HepG2 (cell line): ENCODE results near the gene NPC2. TPM values are rescaled to one million over a fixed set of nuclear protein-coding genes. Genes with fewer than 3 reads are reported as not detected.

Experiments
- ATAC-seq: fragments of 200-7000 bp; cut with Tn5 transposase; 3 replicates; pipeline ENCODE4 v1.9.1; 2020; ENCODE audit warnings: mild to moderate bottlenecking, moderate library complexity
- BruUV-seq: library from RNA; stranded (reverse); fragments of 400-500 nt; replicated peaks from 2 replicates; lab custom pipeline; 2021; lab: Mats Ljungman, UMichigan
- CTCF ChIA-PET: fragments of 300-600 bp; formaldehyde crosslinking; extraction: SDS; loops from one replicate; lab custom pipeline; 2021; ENCODE audit warnings: low total read pairs, inconsistent platforms, low intra/inter-chr PET ratio; lab: Yijun Ruan, JAX
- POLR2A ChIA-PET: fragments of 350-600 bp; sonication (Branson Sonifier 250); formaldehyde crosslinking; loops from one replicate; lab custom pipeline; 2020; ENCODE audit warnings: antibody characterized with exemption, inconsistent platforms; lab: Yijun Ruan, JAX
- DNase-seq: peaks from one replicate; pipeline ENCODE4 v3.0.0-alpha.2; 2015; ENCODE audit warnings: low spot score
- FAIRE-seq: peaks from 3 replicates; lab custom pipeline; 2011; peaks lifted over from hg19 to GRCh38; lab: Jason Lieb, UNC
- H2AFZ ChIP-seq: one replicate; pipeline ENCODE4 v1.6.1; 2011; ENCODE audit warnings: low read length, inconsistent platforms
- H3K27ac ChIP-seq: fragments of 300-600 bp; 3 replicates; pipeline ENCODE4 v1.8.0; 2011; ENCODE audit warnings: mixed run types, mild to moderate bottlenecking, mixed read lengths, low read length, inconsistent platforms; ENCODE audit not compliant: insufficient read depth; ENCODE audit errors: extremely low read length
- H3K27me3 ChIP-seq, 2 experiments: fragments of 200-600 bp in 1 of 2; 2 replicates in 1 of 2; 3 replicates in 1 of 2; pipeline versions ENCODE4 v1.6.0 to v1.8.0; 2011; ENCODE audit warnings: low read length in 2 of 2, mild to moderate bottlenecking in 2 of 2, moderate library complexity in 2 of 2, inconsistent platforms in 1 of 2; ENCODE audit not compliant: insufficient read depth in 2 of 2, control insufficient read depth in 1 of 2
- H3K36me3 ChIP-seq, 2 experiments: fragments of 200-600 bp in 1 of 2; replicated peaks in 1 of 2; 2 replicates in 1 of 2; 3 replicates in 1 of 2; pipeline versions ENCODE4 v1.5.1 to v1.8.0; 2011; ENCODE audit warnings: low read length in 2 of 2, inconsistent platforms in 1 of 2; ENCODE audit not compliant: insufficient read depth in 2 of 2, control insufficient read depth in 1 of 2
- H3K4me1 ChIP-seq: 2 replicates; pipeline ENCODE4 v1.5.1; 2012; ENCODE audit warnings: low read length, inconsistent platforms; ENCODE audit not compliant: insufficient read depth
- H3K4me2 ChIP-seq: 2 replicates; pipeline ENCODE4 v1.6.0; 2011; ENCODE audit warnings: low read depth, low read length, inconsistent platforms
- H3K4me3 ChIP-seq, 3 experiments: fragments of 200-600 bp in 1 of 3; sonication (generic), shearing (Covaris generic) in 1 of 3; replicated peaks in 1 of 3; 2 replicates each; pipeline ENCODE4 v1.5.1; 2011 to 2016; ENCODE audit warnings: low read length in 3 of 3, inconsistent platforms in 2 of 3, low read depth in 2 of 3, mild to moderate bottlenecking in 2 of 3, control low read depth in 1 of 3, mixed read lengths in 1 of 3; ENCODE audit not compliant: insufficient read depth in 1 of 3
- H3K79me2 ChIP-seq: one replicate; pipeline ENCODE4 v1.6.1; 2011; ENCODE audit warnings: low read length, inconsistent platforms; ENCODE audit not compliant: insufficient read depth
- H3K9ac ChIP-seq: 2 replicates; pipeline ENCODE4 v1.6.0; 2011; ENCODE audit warnings: mild to moderate bottlenecking, low read depth, low read length, inconsistent platforms; ENCODE audit not compliant: insufficient read depth
- H3K9me3 ChIP-seq: 2 replicates; pipeline ENCODE4 v1.5.1; 2012; ENCODE audit warnings: mild to moderate bottlenecking, low read length
- H4K20me1 ChIP-seq: 2 replicates; pipeline ENCODE4 v1.6.0; 2011; ENCODE audit warnings: inconsistent platforms, mild to moderate bottlenecking, low read length, moderate library complexity; ENCODE audit not compliant: insufficient read depth
- GPN1 ChIP-seq: sonication (generic); formaldehyde crosslinking; IDR thresholded peaks from 2 replicates; pipeline ENCODE4 v1.5.1; 2020; ENCODE audit warnings: missing genetic modification reagents, borderline replicate concordance
- HDAC2 ChIP-seq: sonication (generic); formaldehyde crosslinking; IDR thresholded peaks from 2 replicates; pipeline ENCODE4 v1.4.0; 2020; ENCODE audit warnings: missing genetic modification reagents
- IKZF1 ChIP-seq: fragments of 450-650 bp; IDR thresholded peaks from 2 replicates; pipeline ENCODE4 v1.7.1; 2016
- MNT ChIP-seq: fragments of 450-650 bp; IDR thresholded peaks from 2 replicates; pipeline ENCODE4 v1.6.1; 2016
- NAIF1 ChIP-seq: sonication (generic); formaldehyde crosslinking; IDR thresholded peaks from 2 replicates; pipeline ENCODE4 v1.5.0; 2020; ENCODE audit warnings: mild to moderate bottlenecking, missing genetic modification reagents, borderline replicate concordance
- NFYB ChIP-seq: sonication (generic); formaldehyde crosslinking; IDR thresholded peaks from 2 replicates; pipeline ENCODE4 v1.4.0; 2020; ENCODE audit warnings: missing genetic modification reagents
- NR0B2 ChIP-seq: sonication (generic); formaldehyde crosslinking; IDR thresholded peaks from 2 replicates; pipeline ENCODE4 v1.4.0; 2020; ENCODE audit warnings: mild to moderate bottlenecking, missing genetic modification reagents
- PRMT3 ChIP-seq: sonication (generic); formaldehyde crosslinking; IDR thresholded peaks from 2 replicates; pipeline ENCODE4 v1.8.1; 2022; ENCODE audit warnings: low read depth, mild to moderate bottlenecking, moderate library complexity, missing genetic modification reagents, borderline replicate concordance
- SAP130 ChIP-seq: IDR thresholded peaks from 2 replicates; pipeline ENCODE4 v1.6.1; 2016; ENCODE audit warnings: low read depth
- ZBTB14 ChIP-seq: sonication (generic); formaldehyde crosslinking; IDR thresholded peaks from 2 replicates; pipeline ENCODE4 v1.4.0; 2020; ENCODE audit warnings: missing genetic modification reagents
- ZFP62 ChIP-seq: sonication (generic); formaldehyde crosslinking; IDR thresholded peaks from 2 replicates; pipeline ENCODE4 v1.4.0; 2020; ENCODE audit warnings: missing genetic modification reagents
- ZNF335 ChIP-seq: sonication (generic); formaldehyde crosslinking; IDR thresholded peaks from 2 replicates; pipeline ENCODE4 v1.4.0; 2020; ENCODE audit warnings: missing genetic modification reagents
- ZNF570 ChIP-seq: sonication (generic); formaldehyde crosslinking; IDR thresholded peaks from 2 replicates; pipeline ENCODE4 v1.4.0; 2020; ENCODE audit warnings: mild to moderate bottlenecking, missing genetic modification reagents, borderline replicate concordance
- ZNF703 ChIP-seq: sonication (generic); formaldehyde crosslinking; IDR thresholded peaks from 2 replicates; pipeline ENCODE4 v1.5.1; 2020; ENCODE audit warnings: missing genetic modification reagents, mild to moderate bottlenecking, moderate library complexity, borderline replicate concordance
- WGBS: methylation state at CpG from one replicate; pipeline ENCODE4 v1.1.6; 2017; ENCODE audit warnings: low lambda C conversion rate; 5-methylcytosine and 5-hydroxymethylcytosine counted together
- in situ Hi-C: cut with HindIII; loops from 2 replicates; pipeline ENCODE4 v1.10.0; 2017; ENCODE audit warnings: low pct_unique_long_range_greater_than_20kb; ENCODE audit not compliant: extremely low pct_ligation_motif_present
- intact Hi-C: fragments of 100-400 bp; cut with micrococcal nuclease; formaldehyde crosslinking; loops from one replicate; pipeline ENCODE4 v1.10.0; 2022; ENCODE audit not compliant: unreplicated experiment
- polyA plus RNA-seq, 8 experiments: library from polyadenylated mRNA; depleted of rRNA in 3 of 8; stranded (reverse) in 7 of 8; unstranded in 1 of 8; fragments of >200 nt; fragmentation: Illumina TruSeq in 4 of 8; extraction: Trizol in 4 of 8; gene quantifications; 2 replicates each; pipeline versions ENCODE4 v1.2.1 to v1.2.3, GENCODE V29; 2011 to 2016; ENCODE audit warnings: low read depth in 4 of 8, missing spikeins in 1 of 8, mixed read lengths in 1 of 8; ENCODE audit not compliant: insufficient read depth in 1 of 8
- total RNA-seq, 5 experiments: library from RNA; depleted of rRNA; stranded (reverse); fragments of >200 nt; fragmentation: Illumina TruSeq; extraction: Trizol; gene quantifications; 2 replicates each; pipeline ENCODE4 v1.2.3, GENCODE V29; 2016; ENCODE audit warnings: low read depth in 1 of 5

NPC2 gene
- total and polyA plus RNA-seq, 2 of the 13 experiments (the other 11 are each of a cell fraction or from before 2014, with no cell fraction given) = 132 to 164 TPM

GRCh38 chr14:74504874-74505720, 12.0 kb upstream of the NPC2 start:
- TF ChIP-seq ZBTB14 (CRISPR knock-in tag) = no peak
- WGBS = 41% methylated on average over 13 of the region's 20 CpGs

GRCh38 chr14:74504412-74504811, 11.3 kb upstream of the NPC2 start:
- H4K20me1 ChIP-seq = no peaks in the 10 kb centered on the region
- intact Hi-C loops = loop anchor here (5.0 kb wide), 2 partner anchors 108 to 298 kb away; partner anchors contain the start of gene LTBP2
- 0 out of 2 replicates have a peak, but pooled peaks cover 4% of the 10 kb centered on the region for H3K4me1 ChIP-seq
- ATAC-seq (no peak), DNase-seq (no peak), FAIRE-seq (no peak)
- WGBS = 48% methylated on average over 3 of the region's 4 CpGs
- ChIA-PET CTCF (no interaction called here), POLR2A (interaction anchor here (1.5 kb wide), 1 partner anchor 11 kb away, joined by 5 read pairs; the partner anchor contains the start of genes ISCA2 and NPC2)
- no peak overlapping the region for H3K27ac ChIP-seq
- no peaks in the 10 kb centered on the region for H3K9me3 ChIP-seq
- H3K79me2 ChIP-seq = no peaks in the 10 kb centered on the region
- no peak overlapping the region for H3K9ac ChIP-seq
- H3K36me3 ChIP-seq = no peaks in the 10 kb centered on the region
- in situ Hi-C loops = no loop called here
- no peak overlapping the region for H3K4me3 ChIP-seq
- no TSS peak for BruUV-seq
- peaks cover 0 to 24% of the 10 kb centered on the region in 2 experiments; a peak in 2 of 5 replicates for H3K27me3 ChIP-seq
- H2AFZ ChIP-seq = no peak overlapping the region
- H3K4me2 ChIP-seq = no peak overlapping the region
- TF ChIP-seq ZNF335 (CRISPR knock-in tag) (no peak), ZNF570 (no peak), MNT (no peak), ZNF703 (no peak), GPN1 (CRISPR knock-in tag) (no peak), NAIF1 (CRISPR knock-in tag) (no peak), HDAC2 (CRISPR knock-in tag) (no peak), SAP130 (no peak), NFYB (CRISPR knock-in tag) (no peak), NR0B2 (no peak), PRMT3 (CRISPR knock-in tag) (no peak), ZFP62 (CRISPR knock-in tag) (no peak), IKZF1 (no peak)

More at GRCh38 chr14:74504874-74505720, 12.0 kb upstream of the NPC2 start:
- no peak overlapping the region for H3K27ac ChIP-seq
- H3K9ac ChIP-seq = no peak overlapping the region
- no peak for ATAC-seq
- DNase-seq = no peak
- BruUV-seq = no TSS peak
- ChIA-PET CTCF (no interaction called here), POLR2A (interaction anchor here (1.5 kb wide), 1 partner anchor 12 kb away, joined by 5 read pairs; the partner anchor contains the start of genes ISCA2 and NPC2)
- H4K20me1 ChIP-seq = no peaks in the 10 kb centered on the region
- no peaks in the 10 kb centered on the region for H3K9me3 ChIP-seq
- FAIRE-seq = no peak
- no peaks in the 10 kb centered on the region for H3K79me2 ChIP-seq
- in situ Hi-C loops (no loop called here), intact Hi-C loops (loop anchor here (5.0 kb wide), 2 partner anchors 107 to 297 kb away; partner anchors contain the start of gene LTBP2)
- no peak overlapping the region for H3K4me2 ChIP-seq
- H2AFZ ChIP-seq = no peak overlapping the region
- H3K4me3 ChIP-seq = no peak overlapping the region
- peaks cover 8% of the 10 kb centered on the region for H3K4me1 ChIP-seq
- no peaks in the 10 kb centered on the region for H3K36me3 ChIP-seq
- H3K27me3 ChIP-seq = peaks cover 2 to 31% of the 10 kb centered on the region in 2 experiments; a peak in 2 of 5 replicates
